HFF-Myc (cell line): ENCODE measurements around the gene MRPS22.
A peak's percentile ranks its signal among the peaks of the same experiment; 100 is the strongest.

ENCODE experiments used
- DNase-seq: peaks from one replicate; pipeline ENCODE4 v3.0.0-alpha.2; 2011; ENCODE audit warnings: low read depth; ENCODE audit errors: extremely low read depth
- H3K4me3 ChIP-seq: replicated peaks from 2 replicates; pipeline ENCODE4 v1.5.1; 2011; ENCODE audit warnings: low read depth, mild to moderate bottlenecking, control low read depth, low read length
- CTCF ChIP-seq: IDR thresholded peaks from 2 replicates; pipeline ENCODE4 v1.5.1; 2012; ENCODE audit warnings: mild to moderate bottlenecking, low read depth, low read length, control low read depth; ENCODE audit errors: missing control alignments

The MRPS22 gene

GRCh38 chr3:139353920-139354556 is 10.2 kb downstream of the MRPS22 start:
- peak; percentile 74 for TF ChIP-seq CTCF
- no peak overlapping the region for H3K4me3 ChIP-seq
- peak; percentile 47 for DNase-seq

- no peak for DNase-seq
- no peak overlapping the region for H3K4me3 ChIP-seq
- TF ChIP-seq CTCF, result no peak
These were observed 10.8 kb downstream of the MRPS22 start for GRCh38 chr3:139354661-139355060.

DNA sequence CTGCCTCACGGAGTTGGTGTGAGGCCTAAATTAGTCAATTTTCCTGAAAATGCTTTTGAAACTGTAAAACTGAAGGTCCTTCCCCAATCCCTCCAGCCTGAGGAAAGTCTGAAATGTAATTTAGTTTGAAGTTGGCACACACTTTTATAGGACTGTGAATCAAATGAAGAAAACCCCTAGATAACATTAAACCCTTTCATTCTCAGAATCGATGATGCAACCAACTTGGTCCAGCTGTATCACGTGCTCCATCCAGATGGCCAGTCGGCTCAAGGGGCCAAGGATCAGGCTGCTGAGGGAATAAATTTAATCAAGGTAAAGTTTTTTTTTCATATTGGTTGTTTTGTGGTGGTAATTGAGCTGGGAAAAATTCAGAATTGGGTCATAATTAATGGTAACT is 11.7 kb downstream of the MRPS22 start:
- no peak overlapping the region for H3K4me3 ChIP-seq
- no peak for DNase-seq
- no peak for TF ChIP-seq CTCF

DNA sequence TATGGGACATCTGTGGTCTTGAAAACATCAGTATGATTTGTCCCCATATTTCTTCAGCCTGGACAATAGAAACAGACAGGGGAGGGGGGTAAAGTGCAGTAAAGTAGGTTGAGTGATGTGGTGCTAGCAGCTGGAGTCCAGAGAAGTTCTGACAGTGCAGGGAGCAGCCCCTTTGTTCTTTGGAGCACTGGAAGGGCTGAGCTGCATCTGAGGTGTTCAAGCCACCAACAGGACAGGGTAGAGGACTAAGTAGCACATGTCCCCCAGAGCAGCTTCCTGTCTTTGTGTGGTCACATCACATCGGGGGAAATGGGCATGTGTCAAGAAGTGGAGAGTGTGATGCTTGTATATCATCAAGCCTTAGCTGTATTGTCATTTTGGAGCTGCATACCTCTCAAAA is 12.1 kb downstream of the MRPS22 start:
- no peak for DNase-seq
- TF ChIP-seq CTCF, result no peak
- no peak overlapping the region for H3K4me3 ChIP-seq

- H3K4me3 ChIP-seq, result no peak overlapping the region
- no peak for TF ChIP-seq CTCF
- no peak for DNase-seq
These were observed 14.1 kb downstream of the MRPS22 start for GRCh38 chr3:139357899-139358298.

DNA sequence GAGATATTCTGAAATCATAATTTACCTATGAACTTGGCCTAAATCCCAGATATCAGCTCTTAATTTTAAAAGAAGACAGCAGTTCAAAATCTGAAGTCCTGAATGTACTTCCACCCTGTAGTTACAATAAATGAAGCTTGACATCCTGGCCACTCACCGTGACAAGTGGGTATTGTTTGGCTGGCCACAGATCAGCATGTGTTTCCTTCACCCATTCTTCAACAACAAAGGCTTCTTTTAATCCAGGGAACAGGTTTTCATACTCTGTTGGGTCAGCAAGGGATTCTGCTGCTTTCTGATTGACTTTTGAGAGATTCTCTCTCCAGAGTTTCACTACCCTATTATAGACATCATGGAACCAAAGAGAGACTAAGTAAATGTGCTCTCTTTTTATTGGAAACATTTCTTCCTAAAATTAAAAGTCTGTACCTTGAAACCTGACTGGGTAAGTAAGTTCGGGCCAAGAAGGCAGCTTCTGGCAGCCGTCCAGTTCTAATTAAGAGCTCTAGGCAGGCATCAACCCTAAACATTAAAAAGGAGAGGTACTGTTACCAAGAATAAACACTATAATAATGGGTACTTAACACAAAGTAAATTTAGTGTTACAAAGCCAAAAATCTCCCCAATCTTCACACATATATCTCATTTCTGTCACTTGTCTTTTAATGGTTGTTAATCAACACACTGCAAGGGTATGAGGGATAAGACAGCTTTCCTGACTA is 15.2 kb downstream of the MRPS22 start:
- DNase-seq, result no peak
- no peak overlapping the region for H3K4me3 ChIP-seq
- no peak for TF ChIP-seq CTCF
